ENCODE data around the gene CCDC110. TPM values are rescaled to one million over a fixed set of nuclear protein-coding genes. Genes with fewer than 3 reads are reported as not detected.

The CCDC110 gene
- total and polyA plus RNA-seq, 2 of the 13 experiments (the other 11 are each of a cell fraction or from before 2014, with no cell fraction given), result not detected

- TF ChIP-seq, protein P1, sequence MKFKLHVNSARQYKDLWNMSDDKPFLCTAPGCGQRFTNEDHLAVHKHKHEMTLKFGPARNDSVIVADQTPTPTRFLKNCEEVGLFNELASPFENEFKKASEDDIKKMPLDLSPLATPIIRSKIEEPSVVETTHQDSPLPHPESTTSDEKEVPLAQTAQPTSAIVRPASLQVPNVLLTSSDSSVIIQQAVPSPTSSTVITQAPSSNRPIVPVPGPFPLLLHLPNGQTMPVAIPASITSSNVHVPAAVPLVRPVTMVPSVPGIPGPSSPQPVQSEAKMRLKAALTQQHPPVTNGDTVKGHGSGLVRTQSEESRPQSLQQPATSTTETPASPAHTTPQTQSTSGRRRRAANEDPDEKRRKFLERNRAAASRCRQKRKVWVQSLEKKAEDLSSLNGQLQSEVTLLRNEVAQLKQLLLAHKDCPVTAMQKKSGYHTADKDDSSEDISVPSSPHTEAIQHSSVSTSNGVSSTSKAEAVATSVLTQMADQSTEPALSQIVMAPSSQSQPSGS (CRISPR knock-in tag; IDR thresholded peaks at IDR 0.05), result peak; percentile 57; the same call in 1 of the 2 replicates
- TF ChIP-seq GATA4 (IDR thresholded peaks at IDR 0.05; ENCODE audit: borderline replicate concordance, low read depth) (no peak), TOE1 (CRISPR knock-in tag; IDR thresholded peaks at IDR 0.05) (no peak), HMGA1 (CRISPR knock-in tag; conservative IDR thresholded peaks at IDR 0.05) (no peak), ZNF781 (CRISPR knock-in tag; IDR thresholded peaks at IDR 0.05; ENCODE audit: borderline replicate concordance, not compliant biosample characterization) (no peak), MAFG (CRISPR knock-in tag; IDR thresholded peaks at IDR 0.05) (no peak), SMC3 (IDR thresholded peaks at IDR 0.05; ENCODE audit: low read length) (no peak), TERF1 (CRISPR knock-in tag; IDR thresholded peaks at IDR 0.05) (peak; percentile 98), ZNF550 (CRISPR knock-in tag; IDR thresholded peaks at IDR 0.05; ENCODE audit: borderline replicate concordance) (no peak; the same call in 1 of the 2 replicates), SMAD9 (CRISPR knock-in tag; IDR thresholded peaks at IDR 0.05) (peak; percentile 81; the same call in 1 of the 2 replicates), ZNF678 (CRISPR knock-in tag; IDR thresholded peaks at IDR 0.05) (peak; percentile 83), JUNB (CRISPR knock-in tag; IDR thresholded peaks at IDR 0.05; ENCODE audit: borderline replicate concordance) (no peak; the same call in 1 of the 2 replicates), CSRNP2 (CRISPR knock-in tag; conservative IDR thresholded peaks at IDR 0.05; ENCODE audit: low read depth) (no peak), ZNF253 (CRISPR knock-in tag; IDR thresholded peaks at IDR 0.05; ENCODE audit: borderline replicate concordance) (peak; percentile 99), ZNF605 (CRISPR knock-in tag; IDR thresholded peaks at IDR 0.05) (peak; percentile 93), FIP1L1 (IDR thresholded peaks at IDR 0.05; ENCODE audit: borderline replicate concordance, insufficient read depth, low read depth, low read length) (peak; percentile 85; the same call in 1 of the 2 replicates)
- TF ChIP-seq, protein P2, sequence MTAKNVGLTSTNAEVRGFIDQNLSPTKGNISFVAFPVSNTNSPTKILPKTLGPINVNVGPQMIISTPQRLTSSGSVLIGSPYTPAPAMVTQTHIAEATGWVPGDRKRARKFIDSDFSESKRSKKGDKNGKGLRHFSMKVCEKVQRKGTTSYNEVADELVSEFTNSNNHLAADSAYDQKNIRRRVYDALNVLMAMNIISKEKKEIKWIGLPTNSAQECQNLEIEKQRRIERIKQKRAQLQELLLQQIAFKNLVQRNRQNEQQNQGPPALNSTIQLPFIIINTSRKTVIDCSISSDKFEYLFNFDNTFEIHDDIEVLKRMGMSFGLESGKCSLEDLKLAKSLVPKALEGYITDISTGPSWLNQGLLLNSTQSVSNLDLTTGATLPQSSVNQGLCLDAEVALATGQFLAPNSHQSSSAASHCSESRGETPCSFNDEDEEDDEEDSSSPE (CRISPR knock-in tag; IDR thresholded peaks at IDR 0.05), result peak; percentile 98
- TF ChIP-seq, protein P3, sequence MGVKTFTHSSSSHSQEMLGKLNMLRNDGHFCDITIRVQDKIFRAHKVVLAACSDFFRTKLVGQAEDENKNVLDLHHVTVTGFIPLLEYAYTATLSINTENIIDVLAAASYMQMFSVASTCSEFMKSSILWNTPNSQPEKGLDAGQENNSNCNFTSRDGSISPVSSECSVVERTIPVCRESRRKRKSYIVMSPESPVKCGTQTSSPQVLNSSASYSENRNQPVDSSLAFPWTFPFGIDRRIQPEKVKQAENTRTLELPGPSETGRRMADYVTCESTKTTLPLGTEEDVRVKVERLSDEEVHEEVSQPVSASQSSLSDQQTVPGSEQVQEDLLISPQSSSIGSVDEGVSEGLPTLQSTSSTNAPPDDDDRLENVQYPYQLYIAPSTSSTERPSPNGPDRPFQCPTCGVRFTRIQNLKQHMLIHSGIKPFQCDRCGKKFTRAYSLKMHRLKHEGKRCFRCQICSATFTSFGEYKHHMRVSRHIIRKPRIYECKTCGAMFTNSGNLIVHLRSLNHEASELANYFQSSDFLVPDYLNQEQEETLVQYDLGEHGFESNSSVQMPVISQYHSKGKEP (CRISPR knock-in tag; IDR thresholded peaks at IDR 0.05), result peak; percentile 30; the same call in 1 of the 2 replicates
Observed at GRCh38 chr4:185395956-185396723, 75.4 kb downstream of the CCDC110 start (continued).
